Measurements from ENCODE around the gene OSCAR. TPM values are rescaled to one million over a fixed set of nuclear protein-coding genes. Genes with fewer than 3 reads are reported as not detected.

OSCAR gene
- total and polyA plus RNA-seq, 2 of the 13 experiments (the other 11 are each of a cell fraction or from before 2014, with no cell fraction given) = 1.9 TPM; not detected in 1

GRCh38 chr19:54108496-54108895, 7.9 kb upstream of the OSCAR start:
- Histone ChIP-seq H3K4me3 (replicated peaks in 1 of 3; ENCODE audit: insufficient read depth in 1 of 3, low read depth in 2 of 3, low read length in 3 of 3) (no peak overlapping the region), H3K4me2 (ENCODE audit: low read depth, low read length) (no peak overlapping the region), H3K27me3 (ENCODE audit: control insufficient read depth in 1 of 2, insufficient read depth in 2 of 2, low read length in 2 of 2) (no peaks in the 10 kb centered on the region), H3K79me2 (ENCODE audit: insufficient read depth, low read length) (peaks cover under 1% of the 10 kb centered on the region), H3K36me3 (replicated peaks in 1 of 2; ENCODE audit: control insufficient read depth in 1 of 2, insufficient read depth in 2 of 2, low read length in 2 of 2) (peaks cover 13 to 47% of the 10 kb centered on the region in 2 experiments; a peak in 4 of 5 replicates), H3K4me1 (ENCODE audit: insufficient read depth, low read length) (peaks cover 13% of the 10 kb centered on the region), H3K9ac (ENCODE audit: insufficient read depth, low read depth, low read length) (no peak overlapping the region), H3K27ac (ENCODE audit: extremely low read length, insufficient read depth, low read length) (no peak overlapping the region), H3K9me3 (ENCODE audit: low read length) (no peaks in the 10 kb centered on the region), H4K20me1 (ENCODE audit: insufficient read depth, low read length) (no peaks in the 10 kb centered on the region), H2AFZ (ENCODE audit: low read length) (no peak overlapping the region)
- TF ChIP-seq ZHX2 (IDR thresholded peaks at IDR 0.05; ENCODE audit: low read depth) = no peak
- no peak for TF ChIP-seq ZHX2 (CRISPR knock-in tag; IDR thresholded peaks at IDR 0.05; ENCODE audit: borderline replicate concordance)
- TF ChIP-seq GZF1 (CRISPR knock-in tag; IDR thresholded peaks at IDR 0.05) = no peak
- no peak for TF ChIP-seq ZNF24 (IDR thresholded peaks at IDR 0.05)
- peak in 1 of 2 experiments; percentile 68; a peak in 2 of 4 replicates for TF ChIP-seq MAFK (conservative IDR thresholded peaks at IDR 0.05 in 1 of 2, IDR thresholded peaks at IDR 0.05 in 1 of 2; ENCODE audit: low read length in 2 of 2)
- TF ChIP-seq JARID2 (CRISPR knock-in tag; IDR thresholded peaks at IDR 0.05; ENCODE audit: insufficient replicate concordance) = no peak
- peak; percentile 47; the same call in 1 of the 2 replicates for TF ChIP-seq MAFF (IDR thresholded peaks at IDR 0.05; ENCODE audit: low read depth, low read length)
- no peak for TF ChIP-seq ZNF644 (CRISPR knock-in tag; IDR thresholded peaks at IDR 0.05; ENCODE audit: low read depth)
- TF ChIP-seq HHEX (CRISPR knock-in tag; IDR thresholded peaks at IDR 0.05) = no peak
- TF ChIP-seq ZNF501 (CRISPR knock-in tag; IDR thresholded peaks at IDR 0.05) = no peak
- no peak for TF ChIP-seq THRA (CRISPR knock-in tag; IDR thresholded peaks at IDR 0.05; ENCODE audit: borderline replicate concordance)
- in situ Hi-C loops (cut with HindIII; ENCODE audit: extremely low pct_ligation_motif_present, low pct_unique_long_range_greater_than_20kb) (no loop called here), intact Hi-C loops (cut with micrococcal nuclease; ENCODE audit: unreplicated experiment) (no loop called here)
- CTCF ChIA-PET (ENCODE audit: low intra/inter-chr PET ratio, low total read pairs) = no interaction called here
- DNase-seq (ENCODE audit: low spot score) (no peak), ATAC-seq (no peak; the same call in 2 of the 3 replicates), FAIRE-seq (no peak)
- WGBS (ENCODE audit: low lambda C conversion rate) = 97% methylated on average over 4 of the region's 7 CpGs
- no TSS peak for BruUV-seq (replicated peaks)
- POLR2A ChIA-PET = no interaction called here
